Tibial nerve (tissue), 4 donors: ENCODE measurements around the gene TFEB.

Experiments
- EP300 ChIP-seq, 2 donors: sonication (generic); formaldehyde crosslinking; IDR thresholded peaks; one replicate each; pipeline ENCODE4 v1.6.1; 2017; ENCODE audit warnings: antibody characterized with exemption in 2 of 2, mild to moderate bottlenecking in 1 of 2
- POLR2A ChIP-seq, 2 donors: fragments of 450-650 bp; IDR thresholded peaks; one replicate each; pipeline ENCODE4 v1.6.1; 2017; ENCODE audit warnings: antibody characterized with exemption in 2 of 2, mild to moderate bottlenecking in 2 of 2, moderate library complexity in 2 of 2
- TF ChIP-seq, protein P1 (sequence below), 5 experiments: fragments of 200-600 bp in 3 of 5; fragments of 450-650 bp in 2 of 5; sonication (generic) in 3 of 5; IDR thresholded peaks; one replicate each; pipeline ENCODE4 v1.5.1; 2016 to 2019; ENCODE audit warnings: antibody characterized with exemption in 5 of 5, mild to moderate bottlenecking in 3 of 5, moderate library complexity in 2 of 5

DNA sequence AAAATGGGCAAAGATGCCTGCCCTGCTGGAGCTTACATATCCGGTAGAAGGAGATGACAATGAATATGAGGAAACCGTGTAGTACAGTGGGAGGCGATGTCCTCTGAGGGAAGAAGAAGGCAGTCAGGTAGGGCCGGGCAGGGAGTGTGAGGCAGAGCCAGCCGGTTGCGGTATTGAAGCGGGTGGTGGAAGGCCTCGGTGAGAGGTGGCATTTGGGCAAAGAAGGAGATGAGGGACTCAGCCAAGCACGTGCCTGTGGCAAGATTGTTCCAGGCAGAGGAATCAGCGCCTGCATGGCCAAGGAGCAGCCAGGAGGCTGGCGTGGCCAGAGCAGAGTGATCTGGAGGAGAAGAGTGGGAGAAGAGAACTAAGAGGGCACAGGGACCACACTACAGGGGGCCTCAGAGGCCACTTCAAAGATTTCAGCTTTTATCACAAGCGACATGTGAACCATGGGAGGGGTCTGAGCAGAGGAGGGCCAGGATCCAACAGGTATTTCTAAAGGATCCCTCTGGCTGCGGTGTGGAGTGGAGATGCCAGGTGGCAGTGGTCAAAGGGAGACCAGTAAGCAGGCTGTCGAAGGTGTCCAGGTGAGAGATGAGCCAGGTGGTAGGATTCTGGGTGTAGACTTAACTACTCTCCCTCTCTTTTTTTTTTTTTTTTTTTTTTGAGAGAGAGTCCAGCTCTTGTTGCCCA lies 83.3 kb downstream of the TFEB start:
- no peak for TF ChIP-seq EP300 (IDR thresholded peaks at IDR 0.05)
- TF ChIP-seq, protein P1, sequence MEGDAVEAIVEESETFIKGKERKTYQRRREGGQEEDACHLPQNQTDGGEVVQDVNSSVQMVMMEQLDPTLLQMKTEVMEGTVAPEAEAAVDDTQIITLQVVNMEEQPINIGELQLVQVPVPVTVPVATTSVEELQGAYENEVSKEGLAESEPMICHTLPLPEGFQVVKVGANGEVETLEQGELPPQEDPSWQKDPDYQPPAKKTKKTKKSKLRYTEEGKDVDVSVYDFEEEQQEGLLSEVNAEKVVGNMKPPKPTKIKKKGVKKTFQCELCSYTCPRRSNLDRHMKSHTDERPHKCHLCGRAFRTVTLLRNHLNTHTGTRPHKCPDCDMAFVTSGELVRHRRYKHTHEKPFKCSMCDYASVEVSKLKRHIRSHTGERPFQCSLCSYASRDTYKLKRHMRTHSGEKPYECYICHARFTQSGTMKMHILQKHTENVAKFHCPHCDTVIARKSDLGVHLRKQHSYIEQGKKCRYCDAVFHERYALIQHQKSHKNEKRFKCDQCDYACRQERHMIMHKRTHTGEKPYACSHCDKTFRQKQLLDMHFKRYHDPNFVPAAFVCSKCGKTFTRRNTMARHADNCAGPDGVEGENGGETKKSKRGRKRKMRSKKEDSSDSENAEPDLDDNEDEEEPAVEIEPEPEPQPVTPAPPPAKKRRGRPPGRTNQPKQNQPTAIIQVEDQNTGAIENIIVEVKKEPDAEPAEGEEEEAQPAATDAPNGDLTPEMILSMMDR (IDR thresholded peaks at IDR 0.05) = no peak
- no peak for TF ChIP-seq POLR2A (IDR thresholded peaks at IDR 0.05)
